ENCODE measurements around the gene SLC35F3. TPM values are rescaled to one million over a fixed set of nuclear protein-coding genes. Genes with fewer than 3 reads are reported as not detected.

SLC35F3 gene
- total and polyA plus RNA-seq, 9 of the 15 experiments (the other 6 are each of a cell fraction or from before 2014, with no cell fraction given), result 0.04 to 0.07 (median 0.04) TPM; not detected in 6

- TF ChIP-seq E2F8 (IDR thresholded peaks at IDR 0.05; ENCODE audit: low read depth, partially characterized antibody) (no peak), KAT7 (CRISPR knock-in tag; IDR thresholded peaks at IDR 0.05; ENCODE audit: borderline replicate concordance) (no peak), SRF (CRISPR knock-in tag; IDR thresholded peaks at IDR 0.05) (no peak), NELFE (IDR thresholded peaks at IDR 0.05; ENCODE audit: insufficient read depth, insufficient read length) (no peak), ARNT (IDR thresholded peaks at IDR 0.05) (no peak), ZNF324 (CRISPR knock-in tag; IDR thresholded peaks at IDR 0.05) (no peak), NFYB (IDR thresholded peaks at IDR 0.05; ENCODE audit: extremely low read depth, insufficient read length) (no peak)
Observed at GRCh38 chr1:233873666-233874065, 30.8 kb upstream of the SLC35F3 start (continued).

- FAIRE-seq (no peak), DNase-seq (ENCODE audit: extremely low read depth in 1 of 4, low spot score in 3 of 4) (no peak), ATAC-seq (no peak)
- ChIA-PET CTCF (ENCODE audit: low intra/inter-chr PET ratio) (interaction anchor here (1.2 kb wide), 1 partner anchor 439 kb away, joined by 5 read pairs; no protein-coding TSS in a partner anchor), POLR2A (no interaction called here)
- TF ChIP-seq MTA2 (IDR thresholded peaks at IDR 0.05; ENCODE audit: low read depth) (no peak), STAT6 (CRISPR knock-in tag; IDR thresholded peaks at IDR 0.05) (no peak), MCM2 (IDR thresholded peaks at IDR 0.05; ENCODE audit: low read depth) (no peak)
- intact Hi-C loops (cut with micrococcal nuclease), result no loop called here
- no peaks in the 10 kb centered on the region for H3K4me1 ChIP-seq (replicated peaks in 1 of 2; ENCODE audit: control insufficient read depth in 2 of 2, insufficient read depth in 2 of 2, low read length in 2 of 2)
- H3K9me3 ChIP-seq (replicated peaks; ENCODE audit: control insufficient read depth, insufficient read depth, low read depth, low read length), result no peaks in the 10 kb centered on the region
- in situ Hi-C loops (cut with MboI), result no loop called here
- no peaks in the 10 kb centered on the region for H3K9me1 ChIP-seq (ENCODE audit: control insufficient read depth, insufficient read depth, low read length)
- no peaks in the 10 kb centered on the region; a peak in 1 of 5 replicates for H3K27me3 ChIP-seq (ENCODE audit: control insufficient read depth in 2 of 2, insufficient read depth in 2 of 2, low read length in 2 of 2)
- H4K20me1 ChIP-seq (replicated peaks; ENCODE audit: control insufficient read depth, insufficient read depth, low read length), result no peaks in the 10 kb centered on the region
- H3K27ac ChIP-seq (ENCODE audit: extremely low read depth, low read depth, low read length), result no peak overlapping the region
- no peaks in the 10 kb centered on the region for H3K79me2 ChIP-seq (ENCODE audit: control insufficient read depth, insufficient read depth, low read length)
- no peaks in the 10 kb centered on the region for H3K36me3 ChIP-seq (ENCODE audit: control insufficient read depth, insufficient read depth, low read length)
- no peak overlapping the region for H3K4me2 ChIP-seq (ENCODE audit: insufficient read depth, low read length)
- no peak overlapping the region for H3K4me3 ChIP-seq
- WGBS (ENCODE audit: insufficient coverage, low coverage, missing lambda C conversion rate), result 0% methylated on average over 3 of the region's 3 CpGs
- no TSS peak for BruUV-seq (replicated peaks)
- no peak overlapping the region for H3K9ac ChIP-seq (ENCODE audit: insufficient read depth in 1 of 2, low read depth in 2 of 2, low read length in 2 of 2)
- H2AFZ ChIP-seq (ENCODE audit: low read depth, low read length), result no peak overlapping the region
Observed at GRCh38 chr1:233879841-233880240, 24.6 kb upstream of the SLC35F3 start.

All from K562 (cell line).